Suprapubic skin (tissue), 4 donors: ENCODE measurements around the gene DNM3.

ENCODE experiments used
- CTCF ChIP-seq, 2 donors: fragments of 200-600 bp in 1 of 2; fragments of 450-650 bp in 1 of 2; sonication (generic) in 1 of 2; IDR thresholded peaks; one replicate each; pipeline ENCODE4 v1.5.1; 2016 to 2019; ENCODE audit warnings: antibody characterized with exemption in 2 of 2, mild to moderate bottlenecking in 1 of 2, moderate library complexity in 1 of 2
- EP300 ChIP-seq: sonication (generic); formaldehyde crosslinking; IDR thresholded peaks from one replicate; pipeline ENCODE4 v1.6.1; 2017; ENCODE audit warnings: antibody characterized with exemption
- POLR2A ChIP-seq, 2 donors: fragments of 450-650 bp; IDR thresholded peaks; one replicate each; pipeline ENCODE4 v1.6.1; 2017; ENCODE audit warnings: antibody characterized with exemption in 2 of 2, mild to moderate bottlenecking in 2 of 2, moderate library complexity in 2 of 2
- POLR2AphosphoS5 ChIP-seq, 3 donors: sonication (generic); formaldehyde crosslinking; IDR thresholded peaks; one replicate each; pipeline ENCODE4 v1.6.1; 2017; ENCODE audit warnings: antibody characterized with exemption in 3 of 3

- TF ChIP-seq POLR2A (IDR thresholded peaks at IDR 0.05): no peak
- no peak for TF ChIP-seq CTCF (IDR thresholded peaks at IDR 0.05)
- TF ChIP-seq POLR2AphosphoS5 (IDR thresholded peaks at IDR 0.05): no peak
- TF ChIP-seq EP300: no peak
These were observed 124.5 kb downstream of the DNM3 start for GRCh38 chr1:171965777-171966176.
